GF-D8 (cell line): ENCODE results near the gene ACR.

Source experiments
- DNase-seq: peaks from one replicate; lab custom pipeline; 2025; lab: John Stamatoyannopoulos, UW

Gene ACR

GRCh38 chr22:50717709-50718351 is 20.2 kb upstream of the ACR start:
- no peak for DNase-seq

DNA sequence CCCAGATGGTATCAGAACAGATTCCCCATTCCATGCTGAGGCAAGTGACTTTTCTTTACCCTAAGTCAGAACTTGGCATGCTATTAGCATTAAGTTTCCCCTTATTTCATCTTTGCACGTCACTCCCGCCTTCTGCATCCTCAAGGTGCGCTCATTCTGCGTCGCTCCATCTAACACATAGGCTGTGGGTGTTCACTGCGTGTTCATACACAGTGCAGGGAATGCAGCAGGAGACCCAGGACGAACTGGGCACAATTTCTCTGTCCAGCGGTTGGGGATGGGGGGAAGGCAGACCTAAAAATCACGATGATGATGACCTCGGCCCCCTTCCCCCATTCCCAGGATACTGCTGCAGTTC is 19.7 kb upstream of the ACR start:
- DNase-seq = no peak

- no peak for DNase-seq
Observed at GRCh38 chr22:50719814-50720300, 18.1 kb upstream of the ACR start.

- DNase-seq = no peak
Observed at GRCh38 chr22:50720301-50721256, 17.4 kb upstream of the ACR start.

- no peak for DNase-seq
Observed at GRCh38 chr22:50721257-50721844, 16.7 kb upstream of the ACR start.

GRCh38 chr22:50722048-50722701 is 15.8 kb upstream of the ACR start:
- no peak for DNase-seq

- no peak for DNase-seq
Observed at GRCh38 chr22:50722716-50723428, 15.1 kb upstream of the ACR start.

GRCh38 chr22:50723991-50724390 is 14.0 kb upstream of the ACR start:
- no peak for DNase-seq

- DNase-seq = no peak
Observed at GRCh38 chr22:50724616-50725015, 13.4 kb upstream of the ACR start.

DNA sequence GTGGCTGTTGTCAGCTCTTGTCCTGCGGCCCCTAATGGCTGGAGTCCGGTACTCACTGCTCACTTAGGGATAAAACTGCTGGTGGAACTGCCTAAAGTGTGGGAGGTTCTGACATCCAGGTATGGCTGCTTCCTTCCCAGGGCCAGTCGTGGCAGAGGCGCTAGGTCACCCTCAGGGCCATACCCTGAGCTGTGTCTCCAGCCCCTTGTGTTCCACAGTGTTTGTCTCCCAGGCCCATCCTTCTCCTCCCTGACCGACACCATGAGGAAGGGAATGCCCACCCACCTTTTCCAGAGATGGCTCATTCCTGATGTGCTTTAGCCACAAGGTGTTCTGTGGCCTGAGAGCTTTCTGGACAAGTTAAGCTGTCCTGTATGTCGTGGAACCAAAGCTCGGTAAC is 12.4 kb upstream of the ACR start:
- no peak for DNase-seq

DNA sequence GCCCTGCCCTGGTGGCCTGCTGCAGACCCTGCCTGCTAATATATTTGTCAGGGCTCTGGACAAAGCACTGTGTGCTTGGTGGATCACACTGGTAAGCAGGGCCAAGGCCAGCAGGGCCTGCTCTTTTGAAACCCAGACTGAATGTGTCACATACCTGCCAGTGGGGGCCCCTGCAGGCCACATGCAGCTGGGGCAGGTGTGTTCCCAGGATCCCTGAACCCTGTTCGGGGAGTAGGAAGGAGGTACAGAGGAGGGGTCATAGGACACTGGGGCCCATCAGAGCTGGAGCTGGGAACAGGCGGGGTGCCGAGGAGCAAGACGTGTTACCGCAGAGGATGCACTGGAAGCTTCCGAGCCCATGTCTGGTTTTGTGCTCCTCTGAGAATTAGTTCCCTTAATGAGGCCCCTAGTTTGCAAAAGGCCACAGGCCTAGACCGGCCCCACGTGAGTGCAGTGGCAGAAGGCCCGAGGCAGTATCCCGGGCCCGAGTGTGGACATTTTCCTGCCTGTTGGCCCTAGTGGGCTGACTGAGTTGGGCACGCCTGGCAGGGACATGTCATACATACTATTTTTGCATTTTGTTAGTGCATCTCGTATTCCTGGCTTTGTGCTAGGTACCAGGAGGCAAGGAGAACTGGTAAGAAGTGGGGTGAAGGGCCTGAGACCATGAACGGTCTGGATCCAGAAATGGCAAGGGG is 11.2 kb upstream of the ACR start:
- DNase-seq = no peak

DNA sequence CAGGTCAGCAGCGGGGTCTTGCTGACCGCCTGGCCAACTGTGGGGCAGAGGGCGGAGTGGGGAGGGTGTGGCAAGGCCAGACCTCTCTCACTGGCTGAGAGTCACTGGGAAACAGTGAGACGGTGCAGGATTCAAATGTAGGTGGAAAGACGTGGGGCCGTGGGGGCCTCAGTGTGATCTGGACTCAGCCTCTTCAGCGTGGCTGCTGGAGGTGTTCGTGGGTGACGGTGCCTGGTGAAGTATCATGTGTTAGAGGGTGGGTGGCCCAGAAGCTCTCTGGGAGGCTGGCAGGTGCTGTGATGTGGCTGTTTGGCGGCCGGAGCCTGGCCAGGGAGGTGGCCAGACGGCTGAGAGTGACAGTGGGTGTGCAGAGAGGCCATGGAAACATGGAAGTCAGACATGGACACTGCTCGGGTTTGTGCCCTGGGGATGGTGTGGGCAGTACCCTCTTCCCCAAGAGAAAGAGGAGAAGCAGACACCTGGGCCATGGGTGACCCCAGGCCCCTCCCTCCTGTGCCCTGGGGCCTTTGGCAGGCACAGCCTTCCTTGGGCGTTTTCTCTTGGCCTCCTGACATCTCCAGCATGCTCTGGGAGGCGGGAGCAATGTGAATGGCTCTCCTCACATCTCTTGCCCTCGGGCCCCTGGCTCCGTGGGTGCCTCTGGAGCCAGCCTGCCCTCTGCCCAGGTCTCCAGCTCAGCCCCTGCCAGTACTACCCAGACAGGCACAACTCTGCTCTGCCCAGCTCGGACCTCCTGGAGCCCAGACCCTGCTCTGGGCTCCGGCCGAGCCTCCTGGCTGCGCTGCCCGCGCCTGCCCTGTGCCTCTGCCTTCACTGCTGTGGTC is 10.1 kb upstream of the ACR start:
- DNase-seq = no peak

GRCh38 chr22:50728523-50728931 is 9.5 kb upstream of the ACR start:
- DNase-seq = no peak

DNA sequence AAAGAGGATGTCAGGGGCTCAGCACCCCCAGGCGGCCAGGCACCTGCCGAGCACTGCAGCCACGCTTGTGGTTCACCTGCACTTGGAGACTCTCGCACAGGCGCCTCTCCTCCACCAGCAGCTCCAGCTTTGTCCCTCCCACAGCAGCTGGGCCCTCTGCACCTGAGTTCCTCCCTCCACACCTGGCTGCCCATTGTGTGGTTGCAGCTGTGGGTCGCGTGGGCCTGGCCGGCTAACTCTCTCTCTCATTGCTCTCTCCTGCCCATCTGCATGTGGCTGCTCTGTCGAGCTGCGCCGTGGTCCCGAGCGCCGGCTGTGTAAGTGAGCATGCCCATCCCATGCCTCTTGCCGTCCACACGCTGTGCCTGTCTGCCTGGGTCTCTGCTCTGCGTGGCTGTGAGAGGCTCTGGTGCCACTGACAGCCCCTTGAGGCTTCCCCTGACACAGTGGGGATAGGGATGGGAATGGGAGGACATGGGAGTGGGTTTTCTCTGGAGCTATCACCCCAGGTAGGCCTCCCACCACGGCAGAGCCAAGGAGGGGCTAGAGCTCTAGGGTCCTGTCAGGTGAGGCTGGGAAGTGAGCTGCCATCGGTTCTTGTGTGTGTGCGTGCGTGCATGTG is 8.5 kb upstream of the ACR start:
- no peak for DNase-seq

DNA sequence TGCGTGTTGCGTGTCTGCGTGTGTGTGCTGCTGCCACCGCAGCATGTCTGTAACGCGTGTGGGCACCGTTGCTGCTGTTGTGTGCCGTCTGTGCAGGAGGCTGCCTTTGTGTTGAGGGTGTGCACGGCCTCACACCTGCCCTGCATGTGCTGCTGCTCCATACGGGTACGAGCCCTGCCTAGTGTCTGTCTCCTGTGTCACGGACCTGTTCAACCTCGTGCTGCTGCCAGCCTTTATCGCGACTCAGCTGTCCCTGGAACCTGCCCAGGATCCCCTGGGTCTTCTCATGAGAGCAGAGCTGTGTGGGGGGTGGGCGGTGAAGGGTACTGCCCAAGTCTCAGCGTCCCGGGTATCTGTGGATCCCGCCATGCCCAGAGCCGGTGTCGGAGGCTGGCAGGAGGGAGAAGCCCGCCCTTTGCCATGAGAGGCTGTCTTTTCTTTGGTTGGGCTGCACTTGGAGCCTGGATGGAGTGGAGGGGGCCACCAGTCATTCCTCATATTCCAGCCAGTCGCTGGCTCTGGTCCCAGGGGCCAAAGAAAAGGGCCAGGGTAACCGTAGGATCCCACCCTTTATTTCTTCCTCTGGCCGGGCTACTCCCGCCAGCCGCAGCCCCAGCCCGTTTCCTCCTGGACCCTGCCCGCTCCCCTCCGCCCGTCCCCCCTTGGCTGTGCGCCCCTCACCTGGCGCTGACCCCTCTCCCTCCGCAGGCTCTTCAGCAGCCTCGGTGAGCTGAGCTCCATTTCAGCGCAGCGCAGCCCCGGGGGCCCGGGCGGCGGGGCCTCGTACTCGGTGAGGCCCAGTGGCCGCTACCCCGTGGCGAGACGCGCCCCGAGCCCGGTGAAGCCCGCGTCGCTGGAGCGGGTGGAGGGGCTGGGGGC is 7.8 kb upstream of the ACR start:
- no peak for DNase-seq

DNA sequence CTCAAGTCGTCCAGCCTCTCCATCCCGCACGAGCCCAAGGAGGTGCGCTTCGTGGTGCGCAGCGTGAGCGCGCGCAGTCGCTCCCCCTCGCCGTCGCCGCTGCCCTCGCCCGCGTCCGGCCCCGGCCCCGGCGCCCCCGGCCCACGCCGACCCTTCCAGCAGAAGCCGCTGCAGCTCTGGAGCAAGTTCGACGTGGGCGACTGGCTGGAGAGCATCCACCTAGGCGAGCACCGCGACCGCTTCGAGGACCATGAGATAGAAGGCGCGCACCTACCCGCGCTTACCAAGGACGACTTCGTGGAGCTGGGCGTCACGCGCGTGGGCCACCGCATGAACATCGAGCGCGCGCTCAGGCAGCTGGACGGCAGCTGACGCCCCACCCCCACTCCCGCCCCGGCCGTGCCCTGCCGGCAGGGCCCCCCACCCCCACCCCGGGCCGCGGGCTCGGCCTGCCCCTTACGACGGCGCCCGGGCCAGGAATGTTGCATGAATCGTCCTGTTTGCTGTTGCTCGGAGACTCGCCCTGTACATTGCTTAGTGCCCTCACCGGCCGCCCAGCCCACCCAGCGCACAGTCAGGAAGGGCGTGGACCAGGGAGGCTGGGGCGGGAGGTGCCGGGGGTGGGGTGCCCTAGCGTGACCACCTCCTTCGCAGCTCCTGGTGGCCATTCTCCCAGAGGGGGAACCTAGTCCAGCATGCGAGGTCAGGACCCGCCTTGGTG is 6.9 kb upstream of the ACR start:
- DNase-seq = no peak

GRCh38 chr22:50731811-50732624 is 6.0 kb upstream of the ACR start:
- no peak for DNase-seq
